ENCODE results near the gene ZNF416.

Gene ZNF416

DNA sequence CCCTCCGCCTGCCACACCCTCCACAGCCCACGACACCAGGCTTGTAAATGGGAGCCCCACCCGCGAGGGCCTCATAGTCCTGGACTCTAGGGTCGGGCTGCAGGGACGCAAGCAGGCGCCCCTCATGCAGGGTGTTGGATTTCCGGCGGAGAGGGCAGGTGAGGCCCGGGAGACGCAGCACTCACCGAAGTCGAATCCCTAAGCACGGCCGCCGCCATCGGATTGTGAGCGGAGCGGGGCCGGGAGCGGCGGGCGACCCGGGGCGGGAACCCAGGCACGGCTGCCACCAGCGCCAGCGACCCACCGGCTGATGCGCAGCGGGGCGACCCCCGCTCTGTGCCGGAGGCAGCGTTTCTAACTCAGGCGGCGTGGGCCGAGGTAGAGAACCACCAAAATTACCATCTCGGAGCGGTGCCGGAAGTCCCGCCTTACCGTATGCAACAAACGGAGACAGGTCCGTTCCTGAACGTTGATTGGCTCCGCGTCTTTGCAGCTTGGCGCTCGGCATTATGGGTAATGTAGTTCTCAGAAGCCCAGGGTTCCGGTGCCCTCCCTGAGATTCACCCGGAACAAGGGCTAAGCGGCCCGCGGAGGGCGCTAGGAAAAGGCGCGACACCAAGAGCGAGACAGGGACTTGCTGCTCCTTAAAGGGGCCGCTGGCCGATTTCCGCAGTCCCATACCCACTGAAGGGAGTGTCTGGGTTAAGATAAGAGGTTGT is at the start of gene ZNF416:
ZNF416 (minus strand) TSS at position 425 of the 719 bp plus-strand sequence; CDS start at position 218, 207 bp downstream.
- DNase-seq = peak; percentile 80

DNA sequence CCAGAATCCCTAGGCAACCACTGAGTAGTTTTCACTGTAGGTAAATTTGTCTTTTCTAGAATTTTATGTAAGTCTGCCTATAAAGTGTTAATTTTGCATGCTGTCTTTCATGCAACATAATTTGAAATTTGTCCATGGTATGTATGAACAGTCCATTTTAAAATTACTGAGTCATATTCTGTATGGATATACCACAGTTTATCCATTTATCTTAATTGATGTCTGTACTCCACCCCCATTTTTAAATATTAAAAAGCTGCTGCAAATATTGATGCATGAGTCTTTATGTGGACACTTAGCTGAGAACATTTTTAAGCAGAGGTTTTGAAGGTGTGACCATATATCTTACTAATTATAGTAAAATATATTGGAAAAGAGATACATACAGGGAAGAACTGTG is 44.4 kb upstream of the ZNF416 start:
- DNase-seq = no peak

DNA sequence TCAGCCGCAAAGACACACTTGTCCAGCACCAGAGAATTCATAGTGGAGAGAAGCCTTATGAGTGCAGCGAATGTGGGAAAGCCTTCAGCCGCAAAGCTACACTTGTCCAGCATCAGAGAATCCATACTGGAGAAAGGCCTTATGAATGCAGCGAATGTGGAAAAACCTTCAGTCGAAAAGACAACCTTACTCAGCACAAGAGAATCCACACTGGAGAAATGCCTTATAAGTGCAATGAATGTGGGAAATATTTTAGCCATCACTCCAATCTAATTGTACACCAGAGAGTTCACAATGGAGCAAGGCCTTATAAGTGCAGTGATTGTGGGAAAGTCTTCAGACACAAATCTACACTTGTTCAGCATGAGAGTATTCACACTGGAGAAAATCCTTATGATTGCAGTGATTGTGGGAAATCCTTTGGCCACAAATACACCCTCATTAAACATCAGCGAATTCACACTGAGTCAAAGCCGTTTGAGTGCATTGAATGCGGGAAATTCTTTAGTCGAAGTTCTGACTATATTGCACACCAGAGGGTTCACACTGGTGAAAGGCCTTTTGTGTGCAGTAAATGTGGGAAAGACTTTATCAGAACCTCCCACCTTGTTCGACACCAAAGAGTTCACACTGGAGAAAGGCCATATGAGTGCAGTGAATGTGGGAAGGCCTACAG is 42.1 kb upstream of the ZNF416 start:
- no peak for DNase-seq

DNA sequence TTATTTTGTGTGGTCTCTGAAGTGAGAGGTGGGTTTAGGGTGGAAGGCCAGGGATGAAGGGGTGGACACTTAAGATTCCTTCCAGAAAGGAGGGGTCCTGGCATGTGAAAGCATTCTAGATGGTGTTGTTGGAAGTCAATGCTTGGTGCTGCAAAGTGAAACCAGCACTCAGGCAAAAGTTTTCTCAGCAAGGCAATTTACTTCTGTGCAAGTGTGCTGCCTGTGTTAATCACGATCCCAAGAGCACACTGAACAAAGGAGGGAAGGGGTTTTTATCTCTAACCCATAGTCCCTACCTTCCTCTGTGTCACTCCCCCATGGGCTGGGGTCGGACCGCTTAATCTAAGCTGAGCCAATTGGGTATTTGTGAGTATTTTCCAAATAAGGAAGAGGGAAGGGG is 36.6 kb upstream of the ZNF416 start:
- no peak for DNase-seq

DNA sequence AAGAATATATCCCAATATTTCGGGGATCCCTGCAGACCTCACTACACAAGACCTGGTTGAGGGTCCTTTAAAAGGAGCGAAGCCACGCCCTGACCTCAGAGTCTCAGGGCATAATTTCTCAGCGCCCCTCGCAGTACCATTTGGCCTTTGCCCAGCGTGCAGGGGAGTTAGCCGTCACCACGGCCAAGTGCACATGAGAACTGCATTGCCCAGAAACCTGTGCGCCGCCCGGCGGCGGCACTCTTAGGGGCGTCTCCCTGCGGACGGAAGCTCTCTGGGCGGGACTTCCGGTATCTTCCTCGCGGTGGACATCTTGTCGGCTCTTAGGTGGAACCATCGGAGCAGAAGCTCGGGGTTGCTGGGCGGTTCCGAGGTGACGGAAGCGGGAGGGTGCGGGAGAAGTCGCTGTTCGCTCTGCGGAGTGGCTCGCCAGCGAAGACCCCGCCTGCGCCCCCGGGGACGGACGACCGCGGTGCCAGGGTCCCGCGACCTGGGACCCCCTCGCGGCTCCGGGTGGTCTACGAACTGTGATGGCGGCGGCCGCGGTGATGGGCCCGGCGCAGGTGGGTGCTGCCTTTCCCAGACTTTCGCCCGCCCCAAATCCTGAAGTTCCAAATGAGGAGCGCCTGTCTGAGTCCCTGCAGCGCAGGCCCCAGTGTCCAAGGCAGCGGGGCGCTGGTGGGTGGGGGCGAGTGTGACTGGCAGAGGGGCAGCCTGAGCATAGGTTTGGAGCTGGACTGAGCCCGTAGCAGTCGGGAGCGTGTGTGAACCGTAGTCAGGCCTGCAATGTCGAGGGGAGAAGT is 35.4 kb upstream of the ZNF416 start, which contains the start of gene ZNF134:
ZNF134 (plus strand) TSS at position 302 of the 803 bp plus-strand sequence. CDS start 5,227 bp downstream, outside the sequence.
- peak; percentile 55 for DNase-seq

DNA sequence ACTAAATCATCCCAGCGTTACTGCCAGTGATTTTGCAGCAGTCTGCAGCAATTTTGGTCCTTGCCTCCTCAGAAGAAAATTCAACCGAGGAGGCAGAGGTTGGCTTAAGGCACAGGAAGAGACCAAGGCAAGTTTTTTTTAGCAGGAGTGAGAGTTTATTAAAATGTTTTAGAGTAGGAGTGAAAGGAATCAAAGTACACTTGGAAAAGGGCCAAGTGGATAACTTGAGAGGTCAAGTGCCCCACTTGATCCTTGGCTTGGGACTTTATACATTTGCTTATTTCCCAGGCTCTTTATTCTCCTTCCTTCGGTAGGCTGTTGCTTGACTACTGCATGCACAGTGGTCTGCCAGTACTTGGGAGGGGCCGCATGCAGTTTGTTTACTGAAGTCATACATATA is 32.4 kb upstream of the ZNF416 start:
- DNase-seq = no peak

DNA sequence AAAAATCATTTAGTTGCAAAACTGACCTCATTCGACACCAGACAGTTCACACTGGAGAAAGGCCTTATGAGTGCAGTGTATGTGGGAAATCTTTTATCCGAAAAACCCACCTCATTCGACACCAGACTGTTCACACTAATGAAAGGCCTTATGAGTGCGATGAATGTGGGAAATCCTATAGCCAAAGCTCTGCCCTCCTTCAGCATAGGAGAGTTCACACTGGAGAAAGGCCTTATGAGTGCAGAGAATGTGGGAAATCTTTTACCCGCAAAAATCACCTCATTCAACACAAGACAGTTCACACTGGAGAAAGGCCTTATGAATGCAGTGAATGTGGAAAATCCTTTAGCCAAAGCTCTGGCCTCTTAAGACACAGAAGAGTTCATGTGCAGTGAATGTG is 28.2 kb upstream of the ZNF416 start:
- DNase-seq = no peak

DNA sequence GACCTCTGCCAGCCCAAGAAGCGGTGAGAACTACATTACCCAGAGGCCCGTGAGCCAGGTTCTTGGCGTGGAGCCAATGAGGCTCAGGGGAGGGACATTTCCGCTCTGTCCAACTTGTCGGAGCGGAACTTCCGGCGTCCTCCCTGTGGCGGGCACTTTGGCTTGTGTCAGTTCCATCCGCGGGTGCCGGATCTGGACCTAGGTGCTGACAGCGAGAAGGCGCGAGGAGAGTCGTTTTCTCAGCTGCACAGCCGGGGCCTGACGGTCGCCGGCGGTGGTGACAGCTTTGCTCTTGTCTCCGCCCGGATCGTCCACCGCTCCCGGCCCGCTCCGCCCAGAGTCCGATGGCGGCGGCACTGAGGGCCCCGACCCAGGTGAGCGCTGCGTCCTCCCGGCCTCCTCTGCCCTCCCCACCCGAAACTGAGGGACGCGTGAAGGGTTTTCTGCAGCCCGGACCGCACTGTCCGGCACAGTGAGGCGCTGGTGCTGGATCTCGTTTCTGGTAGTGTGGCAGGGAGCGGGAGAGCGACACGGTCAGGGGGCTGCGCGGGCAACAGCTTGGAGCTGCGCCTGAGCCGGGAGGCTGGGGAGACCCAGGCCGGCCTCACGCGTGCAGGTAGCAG is 21.2 kb upstream of the ZNF416 start, which contains the start of gene ZNF530:
ZNF530 (plus strand) TSS at position 125 of the 623 bp plus-strand sequence. CDS start 4,461 bp downstream, outside the sequence.
- no peak for DNase-seq

DNA sequence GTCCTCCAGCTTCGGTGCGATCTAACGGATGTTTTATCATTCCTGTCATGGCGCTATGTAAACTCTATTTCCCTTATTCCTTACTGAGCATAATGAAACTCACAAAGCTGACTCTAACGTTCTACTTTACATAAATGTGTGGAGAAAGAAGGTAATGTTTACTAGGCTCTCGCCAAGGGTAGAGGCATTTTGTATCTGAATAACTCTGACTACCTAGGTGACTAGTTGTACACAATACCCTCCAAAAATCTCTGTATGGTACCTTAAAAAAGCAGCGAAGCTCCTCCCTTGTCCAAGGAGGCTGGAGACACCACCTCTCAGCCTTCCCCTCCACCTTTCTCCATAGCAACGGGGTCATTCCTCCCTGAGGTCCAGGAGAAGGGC is 20.7 kb upstream of the ZNF416 start:
- no peak for DNase-seq

DNA sequence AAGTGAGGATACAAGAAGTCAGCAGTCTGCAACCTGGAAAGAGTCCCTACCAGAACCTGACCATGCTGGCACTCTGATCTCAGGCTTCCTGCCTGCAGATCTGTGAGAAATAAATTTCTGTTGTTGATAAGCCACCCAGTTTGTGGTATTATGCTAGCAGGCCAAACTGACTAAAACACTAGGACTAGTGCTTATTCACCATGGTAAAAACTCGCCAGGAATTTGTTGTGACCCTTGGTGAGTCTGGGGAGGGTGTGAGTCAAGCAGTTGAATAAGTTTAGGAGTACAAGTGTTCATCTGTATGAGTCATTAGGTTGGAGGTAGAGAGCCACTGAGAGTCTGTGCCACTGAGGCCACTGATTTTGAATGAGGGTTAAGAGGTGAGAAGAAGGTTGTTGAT is 8.8 kb upstream of the ZNF416 start:
- DNase-seq = no peak

DNA sequence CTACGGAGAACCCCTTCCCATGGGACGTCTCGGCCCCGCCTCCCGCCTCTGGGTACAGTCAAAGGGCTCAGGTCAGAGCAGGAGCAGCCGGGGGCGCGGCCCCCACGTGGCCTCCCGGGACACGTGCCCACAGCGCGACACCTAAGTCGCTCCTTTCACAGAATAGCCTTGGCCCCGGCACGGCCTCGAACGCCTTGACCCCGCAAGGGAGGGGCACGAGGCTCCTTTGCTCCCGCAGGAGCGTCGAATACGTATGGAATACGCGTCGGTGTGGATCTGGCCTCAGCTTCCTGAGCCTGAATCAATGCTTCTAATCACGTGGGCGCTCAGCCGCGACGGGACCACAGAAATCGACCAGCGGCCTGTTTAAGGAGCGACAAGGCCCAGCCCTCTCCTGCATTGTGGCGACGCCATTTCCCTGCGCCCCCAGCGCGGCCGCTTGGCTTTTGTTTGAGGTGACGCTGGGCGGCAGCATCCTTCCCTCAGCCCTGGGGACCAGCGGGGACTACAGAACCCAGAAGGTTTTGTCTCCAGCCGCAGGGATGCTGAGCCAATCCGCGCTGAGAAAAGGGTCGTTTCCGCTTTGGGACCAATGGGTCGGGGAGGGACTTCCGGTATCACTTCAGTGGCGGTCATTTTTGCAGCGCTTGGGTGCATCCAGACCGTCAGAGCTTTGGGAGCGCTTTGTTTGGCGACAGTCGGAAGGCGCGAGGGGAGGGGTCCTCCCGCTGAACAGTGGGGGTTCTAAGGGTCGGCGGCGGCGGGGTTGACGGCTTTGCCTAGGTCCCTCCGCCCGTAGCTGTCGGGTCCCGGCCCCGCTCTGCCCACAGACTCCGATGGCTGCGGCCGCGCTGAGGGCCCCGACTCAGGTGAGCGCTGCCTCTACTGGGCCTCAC is 5.1 kb upstream of the ZNF416 start, which contains the start of gene ZIK1:
ZIK1 (plus strand) TSS at position 625 of the 896 bp plus-strand sequence; CDS start at position 837, 212 bp downstream.
- no peak for DNase-seq

DNA sequence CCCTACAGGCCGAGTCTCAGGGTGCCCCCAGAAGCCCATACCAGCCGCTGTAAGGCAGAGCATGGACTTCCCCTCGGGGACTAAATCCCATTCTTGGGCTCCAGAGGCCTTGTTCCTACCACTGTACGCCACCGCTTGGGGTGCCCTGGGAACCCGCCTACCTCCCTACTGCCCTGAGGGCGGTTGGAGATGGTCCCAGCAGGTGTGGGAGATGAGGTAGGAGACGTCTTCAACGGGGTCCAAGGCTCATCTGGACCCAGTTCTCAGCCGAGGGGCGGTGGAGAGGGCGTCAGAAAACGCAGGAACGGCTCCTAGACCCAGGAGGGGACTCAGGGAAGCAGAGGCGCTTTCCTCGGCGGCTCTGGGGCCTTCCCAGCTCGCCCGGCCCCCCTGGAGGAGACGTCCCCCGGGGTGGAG is 4.4 kb upstream of the ZNF416 start:
- no peak for DNase-seq

DNA sequence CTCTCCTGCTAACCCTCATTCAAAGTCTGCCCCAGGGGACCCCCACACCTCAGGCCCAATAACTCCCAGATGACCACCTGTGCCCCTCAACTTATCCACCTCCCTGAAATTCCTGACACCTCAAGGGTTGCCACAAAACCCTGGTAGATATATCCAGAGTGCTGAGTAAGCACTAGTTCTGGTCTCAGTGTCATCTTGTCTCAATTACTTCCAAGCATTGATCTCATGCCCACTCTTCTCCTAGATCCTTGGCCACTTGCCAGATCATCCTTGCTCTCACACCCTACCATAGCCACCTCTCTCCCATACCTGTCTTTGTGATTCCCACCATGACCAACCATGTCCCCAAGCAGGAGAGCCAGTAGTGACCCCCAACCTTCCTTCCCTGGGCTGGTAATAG is 2.0 kb downstream of the ZNF416 start:
- no peak for DNase-seq

DNA sequence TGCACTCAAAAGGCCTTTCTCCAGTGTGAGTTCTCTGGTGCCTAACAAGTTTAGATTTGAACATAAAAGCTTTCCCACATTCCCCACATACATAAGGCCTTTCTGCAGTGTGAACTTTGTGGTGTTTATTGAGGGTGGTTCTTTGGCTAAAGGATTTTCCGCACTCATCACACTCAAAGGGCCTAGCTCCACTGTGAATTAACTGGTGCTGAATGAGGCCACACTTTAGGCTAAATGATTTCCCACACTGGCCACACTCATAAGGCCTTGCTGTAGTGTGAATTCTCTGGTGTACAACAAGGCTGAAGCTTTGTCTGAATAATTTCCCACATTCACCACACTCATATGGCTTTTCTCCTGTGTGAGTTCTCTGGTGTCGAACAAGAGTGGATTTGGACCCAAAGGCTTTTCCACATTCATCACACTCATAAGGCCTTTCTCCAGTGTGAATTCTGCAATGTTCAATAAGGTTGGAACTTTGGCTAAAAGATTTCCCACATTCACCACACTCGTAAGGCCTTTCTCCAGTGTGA is 6.2 kb downstream of the ZNF416 start:
- DNase-seq = no peak

DNA sequence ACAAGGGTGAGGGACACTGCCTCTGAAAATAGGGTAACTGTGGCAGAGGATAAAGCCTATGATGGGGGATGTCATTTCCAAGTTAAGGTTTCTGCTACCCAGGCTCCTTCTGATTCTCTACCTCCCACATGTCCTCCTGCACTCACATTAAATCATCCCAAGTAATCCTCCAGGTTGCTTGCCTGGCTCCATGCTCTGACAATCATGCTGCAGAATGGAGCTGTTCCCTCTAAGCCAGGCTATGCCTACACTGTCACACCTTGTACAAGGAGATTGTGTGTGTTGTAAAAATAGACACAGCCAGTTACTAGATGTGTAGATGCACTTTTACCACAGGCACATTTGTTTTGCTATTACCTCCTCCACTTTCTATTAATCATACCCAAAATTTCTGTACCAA is 8.0 kb downstream of the ZNF416 start:
- no peak for DNase-seq

DNA sequence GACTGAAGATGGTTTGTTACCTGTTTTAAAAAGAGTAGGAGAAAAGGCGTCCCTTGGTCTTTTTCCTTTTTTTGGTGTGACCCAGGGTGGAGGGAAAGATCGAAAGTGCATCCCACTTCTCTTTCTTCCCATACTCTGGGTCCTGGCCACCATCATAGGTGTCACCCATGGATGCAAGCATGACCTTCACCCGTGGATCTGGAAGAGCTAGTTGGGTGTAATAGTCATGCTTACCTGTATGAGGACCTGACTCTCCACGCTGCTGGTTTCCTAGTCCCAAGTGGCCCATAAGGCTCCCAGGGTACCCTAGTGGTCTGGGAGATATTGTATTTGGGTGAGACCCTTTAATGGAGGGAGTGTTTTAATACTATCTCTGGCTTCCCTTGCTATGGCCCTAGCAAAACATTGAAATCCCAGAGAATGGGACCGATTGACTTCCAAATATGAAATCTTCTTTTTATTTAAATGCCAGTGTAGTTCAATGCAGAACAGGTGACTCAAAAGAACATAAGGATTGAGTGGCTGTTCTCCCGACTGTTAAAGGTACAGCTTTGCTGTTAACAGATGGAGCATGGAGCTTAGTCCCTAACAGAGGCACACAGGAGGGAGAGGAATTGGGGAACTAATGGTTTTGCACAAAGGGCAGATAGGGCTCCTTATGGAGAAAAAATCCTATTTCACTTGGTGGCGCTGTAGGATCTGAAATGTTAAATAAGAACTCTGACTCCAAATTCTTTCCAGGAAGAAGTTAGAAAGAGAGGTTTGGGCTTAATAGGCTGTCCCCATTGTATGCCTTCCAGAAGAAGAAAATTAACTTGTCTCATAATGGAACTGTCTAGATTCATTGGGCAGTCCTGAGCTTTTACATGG is 12.1 kb downstream of the ZNF416 start:
- DNase-seq = no peak

DNA sequence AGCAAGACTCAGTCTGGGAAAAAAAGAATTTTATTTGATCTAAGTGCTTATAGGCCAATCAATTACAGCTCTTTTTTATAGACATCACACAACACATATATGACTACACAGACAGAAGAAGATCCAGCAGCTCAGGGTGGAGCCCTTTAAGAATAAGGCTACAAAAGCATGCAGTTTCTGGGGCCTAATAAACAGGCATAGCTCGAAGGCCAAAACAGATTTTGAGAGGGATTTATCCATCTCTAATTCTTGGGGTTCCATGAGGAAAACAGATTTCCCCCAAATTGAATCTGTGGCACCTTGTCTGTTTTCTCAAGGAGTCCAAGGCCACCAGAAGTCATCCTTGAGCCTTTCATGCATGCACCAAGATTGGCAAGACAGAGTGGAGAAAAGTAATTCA is 15.2 kb downstream of the ZNF416 start:
- DNase-seq = no peak

DNA sequence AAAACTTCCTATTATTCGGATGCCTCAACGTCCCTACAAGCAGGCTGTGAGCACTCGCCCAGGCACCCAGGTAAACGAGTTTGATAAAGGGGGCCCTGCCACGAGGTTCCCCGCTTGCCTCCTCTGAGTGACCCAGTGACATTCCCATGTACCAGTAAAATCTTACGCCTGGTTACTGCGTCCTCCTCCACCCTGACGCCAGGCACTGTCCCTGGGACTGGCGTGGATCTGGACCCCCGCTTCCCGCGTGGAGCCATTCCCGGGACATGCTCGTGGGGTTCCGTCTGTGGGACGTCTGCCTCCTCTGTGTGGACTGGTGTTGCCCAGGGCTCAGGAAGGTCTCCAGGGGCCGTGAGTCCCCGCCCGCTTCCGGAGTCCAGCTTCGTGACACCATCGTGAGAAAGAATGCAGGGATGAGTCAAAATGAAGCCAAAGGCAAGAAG is 18.6 kb downstream of the ZNF416 start:
- no peak for DNase-seq

DNA sequence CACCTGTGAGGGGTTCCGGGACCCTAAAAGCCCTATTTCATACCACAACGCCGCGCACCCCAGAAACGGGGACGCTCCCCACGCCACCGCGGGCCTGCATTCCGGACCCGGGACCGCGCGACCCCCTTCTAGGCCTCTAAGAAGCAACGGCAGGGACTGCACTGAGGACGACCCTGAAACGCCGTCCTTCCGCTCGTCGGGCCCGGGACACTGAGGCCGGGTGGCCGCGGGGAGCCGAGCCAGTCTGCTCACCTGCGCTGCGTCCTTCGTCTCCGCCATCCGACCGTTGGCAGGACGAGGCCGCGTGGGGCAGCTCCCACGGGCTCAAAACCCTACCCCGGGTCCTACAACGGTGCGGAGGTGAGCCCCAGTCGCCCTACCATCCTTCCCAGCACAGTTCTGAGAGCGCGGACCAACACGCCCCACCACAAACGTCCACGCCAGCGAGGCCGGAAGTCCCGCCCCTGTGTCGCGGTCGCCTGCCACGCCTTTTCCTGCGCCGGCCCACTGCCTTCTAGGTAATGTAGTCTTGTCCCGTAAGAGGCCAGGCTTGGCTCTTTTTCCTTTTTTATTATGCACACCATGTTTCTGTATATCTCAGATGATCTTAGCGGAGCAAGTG is 19.2 kb downstream of the ZNF416 start, which contains the start of gene ZNF550:
ZNF550 (minus strand) TSS at position 460 of the 622 bp plus-strand sequence; CDS start at position 279, 181 bp downstream.
- DNase-seq = peak; percentile 70

DNA sequence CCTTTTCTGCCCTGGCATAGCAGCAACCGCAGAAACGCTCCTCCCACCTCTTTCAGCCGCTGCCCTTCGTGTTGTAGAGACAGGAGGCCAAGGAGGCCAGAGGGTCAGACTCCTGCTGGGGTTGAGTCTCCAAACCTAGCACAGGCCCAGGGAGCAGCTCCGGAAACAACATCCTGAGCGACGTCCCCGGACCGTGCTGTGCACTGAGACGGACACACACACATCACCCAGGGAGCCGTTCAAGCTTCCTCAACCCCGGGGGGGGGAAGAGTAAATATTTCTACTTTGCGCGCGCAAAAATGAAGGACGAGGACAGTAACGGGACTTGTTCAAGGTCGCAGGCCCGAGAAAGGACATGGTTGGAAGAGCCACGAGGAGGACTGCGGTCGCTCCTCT is 19.7 kb downstream of the ZNF416 start:
- DNase-seq = no peak

All from NK-92 treated with Interleukin-12 subunit alpha and Interleukin-12 subunit beta, amount 100 ng/mL, for 24 hours (cell line).